Right lobe of liver (tissue), 6 donors: ENCODE data around the gene PGBD5. TPM values are rescaled to one million over a fixed set of nuclear protein-coding genes. Genes with fewer than 3 reads are reported as not detected.

Experiments used
- ATAC-seq, 4 donors: fragments of 200-7000 bp; cut with Tn5 transposase; one replicate each; pipeline ENCODE4 v1.9.1; 2020; ENCODE audit warnings: mild to moderate bottlenecking in 4 of 4, moderate library complexity in 4 of 4
- DNase-seq, 3 donors: peaks; one replicate each; pipeline ENCODE4 v3.0.0-alpha.2; 2020
- H3K27ac ChIP-seq, 3 donors: fragments of 200-600 bp; one replicate each; pipeline ENCODE4 v1.8.0; 2022
- H3K27me3 ChIP-seq, 2 donors: fragments of 200-600 bp; one replicate each; pipeline ENCODE4 v1.8.0; 2022
- H3K36me3 ChIP-seq, 4 donors: fragments of 200-600 bp; sonication (generic) in 1 of 4; one replicate each; pipeline versions ENCODE4 v1.5.1 to v1.8.0; 2017 to 2022; ENCODE audit warnings: control low read depth in 1 of 4
- H3K4me1 ChIP-seq, 4 donors: fragments of 200-600 bp; sonication (generic) in 1 of 4; one replicate each; pipeline versions ENCODE4 v1.5.1 to v1.8.0; 2017 to 2022; ENCODE audit warnings: control low read depth in 1 of 4
- H3K4me3 ChIP-seq, 3 donors: fragments of 200-600 bp; one replicate each; pipeline ENCODE4 v1.8.0; 2022
- H3K9me3 ChIP-seq, 4 donors: fragments of 200-600 bp; sonication (generic) in 1 of 4; one replicate each; pipeline versions ENCODE4 v1.5.1 to v1.8.0; 2017 to 2022; ENCODE audit warnings: control low read depth in 1 of 4
- CTCF ChIP-seq, 4 donors: fragments of 200-600 bp in 3 of 4; fragments of 450-650 bp in 1 of 4; IDR thresholded peaks; one replicate each; pipeline versions ENCODE4 v1.5.1 to v1.8.0; 2016 to 2022; ENCODE audit warnings: antibody characterized with exemption in 4 of 4, mild to moderate bottlenecking in 2 of 4
- POLR2A ChIP-seq: fragments of 450-650 bp; IDR thresholded peaks from one replicate; pipeline ENCODE4 v1.6.1; 2017; ENCODE audit warnings: antibody characterized with exemption, mild to moderate bottlenecking
- WGBS: methylation state at CpG from one replicate; pipeline ENCODE4 v1.1.6; 2018; ENCODE audit warnings: low coverage, low lambda C conversion rate; ENCODE audit not compliant: insufficient coverage; ENCODE audit errors: missing lambda C conversion rate; 5-methylcytosine and 5-hydroxymethylcytosine counted together
- intact Hi-C, 2 donors: fragments of 100-400 bp; cut with DNase I; formaldehyde crosslinking; loops; one replicate each; pipeline versions ENCODE4 v1.11.2 to v1.14.1; 2022
- total RNA-seq, 6 experiments: library from RNA; depleted of rRNA in 2 of 6; stranded (reverse); fragments of >200 nt in 2 of 6; fragmentation: NEBNext Ultra II Directional in 3 of 6; extraction: Animal tissue kit (Norgen Biotek cat#: 25700) in 3 of 6; gene quantifications; one replicate each; pipeline versions ENCODE4 v1.1.0 to v1.2.4, GENCODE V29; 2016 to 2023
- donor health status: DM: no; HTN: yes; CAD: no.
- donor health status: DM: no; HTN: no; CAD: no.
- donor health status: DM: no; HTN: no; CAD: no.
- donor health status: DM: no; HTN: yes; CAD: no.
- donor health status: DM: no; HTN: yes; CAD: no.

PGBD5 gene
- total RNA-seq, 6 experiments from 2014 or later: 0.80 to 6.4 (median 2.4) TPM

GRCh38 chr1:230334447-230334837 is 91.7 kb downstream of the PGBD5 start:
- Histone ChIP-seq H3K4me3 (no peak overlapping the region), H3K27me3 (no peaks in the 10 kb centered on the region), H3K36me3 (peaks cover 0 to 1% (median 0%) of the 10 kb centered on the region in 4 donors), H3K4me1 (no peaks in the 10 kb centered on the region), H3K9me3 (no peaks in the 10 kb centered on the region), H3K27ac (no peak overlapping the region)
- ATAC-seq: no peak
- TF ChIP-seq POLR2A (no peak), CTCF (IDR thresholded peaks at IDR 0.05) (no peak)
- no peak for DNase-seq
- intact Hi-C loops: no loop called here
- WGBS: 68% methylated on average over 2 of the region's 3 CpGs

- DNase-seq: no peak
- peak in 1 of 4 donors; percentile 22 for ATAC-seq
- no peak overlapping the region for H3K4me3 ChIP-seq
- H3K27me3 ChIP-seq: no peaks in the 10 kb centered on the region
- TF ChIP-seq POLR2A (no peak), CTCF (IDR thresholded peaks at IDR 0.05) (no peak)
- H3K36me3 ChIP-seq: peaks cover 0 to 1% (median 0%) of the 10 kb centered on the region in 4 donors
- no peak overlapping the region for H3K27ac ChIP-seq
- no peaks in the 10 kb centered on the region for H3K4me1 ChIP-seq
- intact Hi-C loops: no loop called here
- 76% methylated on average over 9 of the region's 20 CpGs for WGBS
- no peaks in the 10 kb centered on the region for H3K9me3 ChIP-seq
Measured at GRCh38 chr1:230333590-230334446, 92.3 kb downstream of the PGBD5 start.

GRCh38 chr1:230332575-230333066 is 93.5 kb downstream of the PGBD5 start:
- 90% methylated on average over 4 of the region's 29 CpGs for WGBS
- intact Hi-C loops: no loop called here
- DNase-seq (no peak), ATAC-seq (peak in 1 of 4 donors; percentile 7)
- Histone ChIP-seq H3K36me3 (peaks cover 0 to 1% (median 0%) of the 10 kb centered on the region in 4 donors), H3K4me3 (no peak overlapping the region), H3K27me3 (no peaks in the 10 kb centered on the region), H3K27ac (no peak overlapping the region), H3K9me3 (no peaks in the 10 kb centered on the region), H3K4me1 (peaks cover 0 to 5% (median 0%) of the 10 kb centered on the region in 4 donors)
- TF ChIP-seq POLR2A (no peak), CTCF (IDR thresholded peaks at IDR 0.05) (no peak)

GRCh38 chr1:230332061-230332460 is 94.1 kb downstream of the PGBD5 start:
- no peak overlapping the region for H3K4me3 ChIP-seq
- no peak for ATAC-seq
- WGBS: 86% methylated on average over 8 of the region's 8 CpGs

More at GRCh38 chr1:230332061-230332460, 94.1 kb downstream of the PGBD5 start:
- H3K27me3 ChIP-seq: no peaks in the 10 kb centered on the region
- no peaks in the 10 kb centered on the region for H3K9me3 ChIP-seq
- H3K36me3 ChIP-seq: peaks cover 0 to 1% (median 0%) of the 10 kb centered on the region in 4 donors
- intact Hi-C loops: no loop called here
- H3K27ac ChIP-seq: no peak overlapping the region
- no peak for DNase-seq
- TF ChIP-seq POLR2A: no peak
- TF ChIP-seq CTCF (IDR thresholded peaks at IDR 0.05): no peak
- H3K4me1 ChIP-seq: peaks cover 0 to 10% (median 0%) of the 10 kb centered on the region in 4 donors
